ENCODE measurements around the gene PMS2.

GRCh38 chr7:6030988-6031387 is 22.1 kb upstream of the PMS2 start, which contains the start of gene ANKRD61:
- TF ChIP-seq EZH2 (IDR thresholded peaks at IDR 0.05; ENCODE audit: borderline replicate concordance, control insufficient read depth, low read depth, low read length) = no peak
- no peak for TF ChIP-seq TCF3 (IDR thresholded peaks at IDR 0.05; ENCODE audit: borderline replicate concordance, insufficient read depth, low read depth, low read length)
